HepG2 (cell line): ENCODE data around the gene MCOLN1. TPM values are rescaled to one million over a fixed set of nuclear protein-coding genes. Genes with fewer than 3 reads are reported as not detected.

Experiments
- CREB3 ChIP-seq: sonication (generic); formaldehyde crosslinking; IDR thresholded peaks from 2 replicates; pipeline ENCODE4 v1.5.0; 2020; ENCODE audit warnings: missing genetic modification reagents
- HNRNPK ChIP-seq: fragments of 200-400 bp; formaldehyde crosslinking; IDR thresholded peaks from 2 replicates; pipeline ENCODE4 v1.6.1; 2018; ENCODE audit warnings: low read length, low read depth, moderate library complexity, mild to moderate bottlenecking; ENCODE audit not compliant: poor library complexity, severe bottlenecking
- JUNB ChIP-seq: sonication (generic); formaldehyde crosslinking; IDR thresholded peaks from 2 replicates; pipeline ENCODE4 v1.8.0; 2022; ENCODE audit warnings: missing genetic modification reagents, mild to moderate bottlenecking, borderline replicate concordance
- MAX ChIP-seq: IDR thresholded peaks from 2 replicates; pipeline ENCODE4 v1.6.1; 2012; ENCODE audit warnings: inconsistent platforms
- MAZ ChIP-seq, 2 experiments: sonication (generic) in 1 of 2; formaldehyde crosslinking in 1 of 2; IDR thresholded peaks; 2 replicates each; pipeline versions ENCODE4 v1.5.0 to v1.6.1; 2012 to 2020; ENCODE audit warnings: low read depth in 2 of 2, mild to moderate bottlenecking in 2 of 2, borderline replicate concordance in 1 of 2, improper control_type of control experiment in 1 of 2, low read length in 1 of 2, missing genetic modification reagents in 1 of 2, moderate library complexity in 1 of 2
- MZF1 ChIP-seq: sonication (generic); formaldehyde crosslinking; IDR thresholded peaks from 2 replicates; pipeline ENCODE4 v1.8.1; 2023; ENCODE audit warnings: mild to moderate bottlenecking, missing genetic modification reagents, borderline replicate concordance
- NRL ChIP-seq: sonication (generic); formaldehyde crosslinking; IDR thresholded peaks from 2 replicates; pipeline ENCODE4 v1.5.0; 2020; ENCODE audit warnings: missing genetic modification reagents, mild to moderate bottlenecking, moderate library complexity, borderline replicate concordance
- SMARCC2 ChIP-seq: fragments of 450-650 bp; IDR thresholded peaks from 2 replicates; pipeline ENCODE4 v1.6.1; 2017; ENCODE audit warnings: antibody characterized with exemption, mild to moderate bottlenecking
- TEF ChIP-seq: sonication (generic); formaldehyde crosslinking; IDR thresholded peaks from 2 replicates; pipeline ENCODE4 v1.5.0; 2020; ENCODE audit warnings: missing genetic modification reagents
- U2AF1 ChIP-seq: fragments of 200-400 bp; formaldehyde crosslinking; optimal IDR thresholded peaks from 2 replicates; pipeline ENCODE3; 2017; ENCODE audit warnings: mild to moderate bottlenecking, low read depth, low read length
- ZBTB43 ChIP-seq: sonication (generic); formaldehyde crosslinking; conservative IDR thresholded peaks from 2 replicates; pipeline ENCODE4 v1.4.0; 2020; ENCODE audit warnings: missing genetic modification reagents
- ZNF552 ChIP-seq: sonication (generic); formaldehyde crosslinking; IDR thresholded peaks from 2 replicates; pipeline ENCODE4 v1.9.0; 2022; ENCODE audit warnings: missing genetic modification reagents, mild to moderate bottlenecking, borderline replicate concordance
- ZNF577 ChIP-seq: sonication (generic); formaldehyde crosslinking; IDR thresholded peaks from 2 replicates; pipeline ENCODE4 v1.4.0; 2020; ENCODE audit warnings: mild to moderate bottlenecking, low read depth, missing genetic modification reagents, borderline replicate concordance
- ZNF776 ChIP-seq: sonication (generic); formaldehyde crosslinking; IDR thresholded peaks from 2 replicates; pipeline ENCODE4 v1.4.0; 2020; ENCODE audit warnings: mild to moderate bottlenecking, missing genetic modification reagents
- ZSCAN29 ChIP-seq: sonication (generic); formaldehyde crosslinking; conservative IDR thresholded peaks from 2 replicates; pipeline ENCODE4 v1.4.0; 2020; ENCODE audit warnings: mild to moderate bottlenecking, missing genetic modification reagents
- polyA plus RNA-seq, 8 experiments: library from polyadenylated mRNA; depleted of rRNA in 3 of 8; stranded (reverse) in 7 of 8; unstranded in 1 of 8; fragments of >200 nt; fragmentation: Illumina TruSeq in 4 of 8; extraction: Trizol in 4 of 8; gene quantifications; 2 replicates each; pipeline versions ENCODE4 v1.2.1 to v1.2.3, GENCODE V29; 2011 to 2016; ENCODE audit warnings: low read depth in 4 of 8, missing spikeins in 1 of 8, mixed read lengths in 1 of 8; ENCODE audit not compliant: insufficient read depth in 1 of 8
- total RNA-seq, 5 experiments: library from RNA; depleted of rRNA; stranded (reverse); fragments of >200 nt; fragmentation: Illumina TruSeq; extraction: Trizol; gene quantifications; 2 replicates each; pipeline ENCODE4 v1.2.3, GENCODE V29; 2016; ENCODE audit warnings: low read depth in 1 of 5
- TF ChIP-seq, protein P1 (sequence below): sonication (generic); formaldehyde crosslinking; IDR thresholded peaks from 2 replicates; pipeline ENCODE4 v1.5.0; 2020; ENCODE audit warnings: mild to moderate bottlenecking, missing genetic modification reagents
- TF ChIP-seq, protein P2 (sequence below): sonication (generic); formaldehyde crosslinking; IDR thresholded peaks from 2 replicates; pipeline ENCODE4 v1.4.0; 2020; ENCODE audit warnings: mild to moderate bottlenecking, missing genetic modification reagents

Gene MCOLN1
- total and polyA plus RNA-seq, 2 of the 13 experiments (the other 11 are each of a cell fraction or from before 2014, with no cell fraction given): 3.4 to 15.7 TPM

DNA sequence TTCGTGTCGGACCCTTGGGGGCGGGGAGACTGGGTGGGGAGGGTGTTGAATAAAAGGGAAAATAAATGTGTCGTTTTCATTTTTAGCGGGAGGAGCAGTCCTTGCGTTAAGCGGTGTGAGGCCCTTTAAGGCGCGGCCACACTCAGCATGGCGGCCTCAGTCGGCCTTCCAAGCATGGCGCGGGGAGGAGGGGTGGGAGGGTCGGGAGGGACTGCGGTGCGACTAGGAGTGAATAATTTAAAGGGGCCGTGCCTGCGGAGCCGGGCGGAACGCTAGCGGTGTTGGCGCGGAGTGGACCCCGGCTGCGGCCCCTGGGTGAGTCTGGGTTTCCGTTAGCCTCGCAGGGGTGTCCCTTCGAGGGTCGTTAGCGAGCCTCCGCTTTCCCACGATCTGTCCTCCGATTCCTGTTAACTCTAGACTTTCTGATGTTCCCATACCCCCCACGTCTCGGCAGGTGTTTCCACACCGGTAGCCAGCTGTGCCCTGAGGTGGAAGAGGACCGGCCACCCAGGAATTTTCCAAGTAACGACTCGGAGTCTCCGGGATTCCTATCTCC, 11.6 kb downstream of the MCOLN1 start (continued):
- TF ChIP-seq ZBTB43: no peak
- no peak for TF ChIP-seq JUNB
- no peak for TF ChIP-seq MZF1 (CRISPR knock-in tag)
- TF ChIP-seq MAX: peak; percentile 76
- no peak for TF ChIP-seq HNRNPK
- TF ChIP-seq, protein P1, sequence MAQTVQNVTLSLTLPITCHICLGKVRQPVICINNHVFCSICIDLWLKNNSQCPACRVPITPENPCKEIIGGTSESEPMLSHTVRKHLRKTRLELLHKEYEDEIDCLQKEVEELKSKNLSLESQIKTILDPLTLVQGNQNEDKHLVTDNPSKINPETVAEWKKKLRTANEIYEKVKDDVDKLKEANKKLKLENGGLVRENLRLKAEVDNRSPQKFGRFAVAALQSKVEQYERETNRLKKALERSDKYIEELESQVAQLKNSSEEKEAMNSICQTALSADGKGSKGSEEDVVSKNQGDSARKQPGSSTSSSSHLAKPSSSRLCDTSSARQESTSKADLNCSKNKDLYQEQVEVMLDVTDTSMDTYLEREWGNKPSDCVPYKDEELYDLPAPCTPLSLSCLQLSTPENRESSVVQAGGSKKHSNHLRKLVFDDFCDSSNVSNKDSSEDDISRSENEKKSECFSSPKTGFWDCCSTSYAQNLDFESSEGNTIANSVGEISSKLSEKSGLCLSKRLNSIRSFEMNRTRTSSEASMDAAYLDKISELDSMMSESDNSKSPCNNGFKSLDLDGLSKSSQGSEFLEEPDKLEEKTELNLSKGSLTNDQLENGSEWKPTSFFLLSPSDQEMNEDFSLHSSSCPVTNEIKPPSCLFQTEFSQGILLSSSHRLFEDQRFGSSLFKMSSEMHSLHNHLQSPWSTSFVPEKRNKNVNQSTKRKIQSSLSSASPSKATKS (CRISPR knock-in tag): no peak
- TF ChIP-seq SMARCC2: no peak
- TF ChIP-seq MAZ (IDR thresholded peaks at IDR 0.05; ENCODE audit: borderline replicate concordance, low read depth, low read length): peak; percentile 68; the same call in 1 of the 2 replicates
- TF ChIP-seq MAZ (CRISPR knock-in tag; IDR thresholded peaks at IDR 0.05; ENCODE audit: low read depth): peak; percentile 19; the same call in 1 of the 2 replicates
- no peak for TF ChIP-seq ZNF552 (CRISPR knock-in tag)
- TF ChIP-seq ZNF776 (CRISPR knock-in tag): no peak
- TF ChIP-seq TEF (CRISPR knock-in tag): no peak
- peak; percentile 22 for TF ChIP-seq U2AF1
- TF ChIP-seq CREB3 (CRISPR knock-in tag): no peak
- TF ChIP-seq, protein P2, sequence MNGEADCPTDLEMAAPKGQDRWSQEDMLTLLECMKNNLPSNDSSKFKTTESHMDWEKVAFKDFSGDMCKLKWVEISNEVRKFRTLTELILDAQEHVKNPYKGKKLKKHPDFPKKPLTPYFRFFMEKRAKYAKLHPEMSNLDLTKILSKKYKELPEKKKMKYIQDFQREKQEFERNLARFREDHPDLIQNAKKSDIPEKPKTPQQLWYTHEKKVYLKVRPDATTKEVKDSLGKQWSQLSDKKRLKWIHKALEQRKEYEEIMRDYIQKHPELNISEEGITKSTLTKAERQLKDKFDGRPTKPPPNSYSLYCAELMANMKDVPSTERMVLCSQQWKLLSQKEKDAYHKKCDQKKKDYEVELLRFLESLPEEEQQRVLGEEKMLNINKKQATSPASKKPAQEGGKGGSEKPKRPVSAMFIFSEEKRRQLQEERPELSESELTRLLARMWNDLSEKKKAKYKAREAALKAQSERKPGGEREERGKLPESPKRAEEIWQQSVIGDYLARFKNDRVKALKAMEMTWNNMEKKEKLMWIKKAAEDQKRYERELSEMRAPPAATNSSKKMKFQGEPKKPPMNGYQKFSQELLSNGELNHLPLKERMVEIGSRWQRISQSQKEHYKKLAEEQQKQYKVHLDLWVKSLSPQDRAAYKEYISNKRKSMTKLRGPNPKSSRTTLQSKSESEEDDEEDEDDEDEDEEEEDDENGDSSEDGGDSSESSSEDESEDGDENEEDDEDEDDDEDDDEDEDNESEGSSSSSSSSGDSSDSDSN (CRISPR knock-in tag): no peak
- no peak for TF ChIP-seq ZSCAN29 (CRISPR knock-in tag)
- TF ChIP-seq NRL (CRISPR knock-in tag): no peak
- TF ChIP-seq ZNF577: no peak
